CD14-positive monocyte (primary cell): ENCODE data around the gene MACROD2. TPM values are rescaled to one million over a fixed set of nuclear protein-coding genes. Genes with fewer than 3 reads are reported as not detected.

ENCODE experiments used
- DNase-seq, 3 donors: peaks; one replicate each; pipeline ENCODE4 v3.0.0-alpha.2; 2011 to 2022
- H2AFZ ChIP-seq: 2 replicates; pipeline ENCODE4 v1.6.0; 2012; ENCODE audit warnings: mild to moderate bottlenecking, low read depth, low read length, inconsistent platforms; ENCODE audit not compliant: insufficient read depth, poor library complexity, severe bottlenecking
- H3K27ac ChIP-seq, 2 donors: 1 replicate in 1 of 2; 2 replicates in 1 of 2; pipeline ENCODE4 v1.5.1; 2012 to 2013; ENCODE audit warnings: low read length in 2 of 2, control low read depth in 1 of 2, inconsistent platforms in 1 of 2, low read depth in 1 of 2, mild to moderate bottlenecking in 1 of 2
- H3K27me3 ChIP-seq, 2 donors: one replicate each; pipeline versions ENCODE4 v1.6.0 to v1.6.1; 2011 to 2013; ENCODE audit warnings: low read length in 2 of 2; ENCODE audit not compliant: control insufficient read depth in 2 of 2, insufficient read depth in 2 of 2
- H3K36me3 ChIP-seq, 2 donors: replicated peaks in 1 of 2; 1 replicate in 1 of 2; 2 replicates in 1 of 2; pipeline versions ENCODE4 v1.5.1 to v1.6.1; 2012 to 2013; ENCODE audit warnings: low read length in 2 of 2, control low read depth in 1 of 2, inconsistent platforms in 1 of 2, mild to moderate bottlenecking in 1 of 2; ENCODE audit not compliant: insufficient read depth in 2 of 2, control insufficient read depth in 1 of 2
- H3K4me1 ChIP-seq, 2 donors: 1 replicate in 1 of 2; 2 replicates in 1 of 2; pipeline versions ENCODE4 v1.5.1 to v1.6.1; 2012 to 2013; ENCODE audit warnings: low read length in 2 of 2, control low read depth in 1 of 2, inconsistent platforms in 1 of 2, mild to moderate bottlenecking in 1 of 2, moderate library complexity in 1 of 2; ENCODE audit not compliant: insufficient read depth in 2 of 2, control insufficient read depth in 1 of 2
- H3K4me2 ChIP-seq: replicated peaks from 2 replicates; pipeline ENCODE3; 2012; ENCODE audit warnings: low read length, moderate library complexity, mild to moderate bottlenecking; ENCODE audit not compliant: poor library complexity, severe bottlenecking; ENCODE audit errors: extremely low read depth
- H3K4me3 ChIP-seq, 3 experiments: fragments of 200-600 bp in 1 of 3; sonication (generic) in 1 of 3; replicated peaks in 1 of 3; 1 replicate in 2 of 3; 2 replicates in 1 of 3; pipeline ENCODE4 v1.5.1; 2011 to 2013; ENCODE audit warnings: low read length in 3 of 3, mild to moderate bottlenecking in 3 of 3, control low read depth in 2 of 3, low read depth in 2 of 3, inconsistent platforms in 1 of 3, moderate library complexity in 1 of 3
- H3K79me2 ChIP-seq: 2 replicates; pipeline ENCODE4 v1.6.0; 2012; ENCODE audit warnings: mild to moderate bottlenecking, control low read depth, inconsistent platforms, low read length, moderate library complexity; ENCODE audit not compliant: insufficient read depth
- H3K9ac ChIP-seq: 2 replicates; pipeline ENCODE4 v1.6.0; 2017; ENCODE audit warnings: low read length, mild to moderate bottlenecking; ENCODE audit not compliant: insufficient read depth, poor library complexity, severe bottlenecking
- H3K9me3 ChIP-seq, 2 donors: replicated peaks in 1 of 2; 1 replicate in 1 of 2; 2 replicates in 1 of 2; pipeline versions ENCODE4 v1.5.1 to v1.6.1; 2012 to 2013; ENCODE audit warnings: low read length in 2 of 2, control low read depth in 1 of 2; ENCODE audit not compliant: control insufficient read depth in 1 of 2, insufficient read depth in 1 of 2
- H4K20me1 ChIP-seq: 2 replicates; pipeline ENCODE4 v1.6.0; 2012; ENCODE audit warnings: mild to moderate bottlenecking, low read length, control low read depth, moderate library complexity; ENCODE audit not compliant: insufficient read depth
- H3K27ac Mint-ChIP-seq, 7 donors: one replicate each; pipeline ENCODE4 v1.8.0; 2020; ENCODE audit warnings: mild to moderate bottlenecking in 7 of 7, mixed read lengths in 7 of 7, moderate library complexity in 6 of 7, inconsistent platforms in 2 of 7
- H3K27me3 Mint-ChIP-seq, 3 donors: one replicate each; pipeline ENCODE4 v1.8.0; 2021 to 2022; ENCODE audit warnings: low read depth in 3 of 3, mild to moderate bottlenecking in 3 of 3, mixed read lengths in 3 of 3, moderate library complexity in 3 of 3, inconsistent platforms in 1 of 3
- H3K36me3 Mint-ChIP-seq, 2 donors: one replicate each; pipeline ENCODE4 v1.8.0; 2020; ENCODE audit warnings: mixed read lengths in 2 of 2, inconsistent platforms in 1 of 2, mild to moderate bottlenecking in 1 of 2
- H3K4me1 Mint-ChIP-seq: one replicate; pipeline ENCODE4 v1.8.0; 2020; ENCODE audit warnings: mild to moderate bottlenecking, mixed read lengths
- H3K4me3 Mint-ChIP-seq, 2 donors: one replicate each; pipeline ENCODE4 v1.8.0; 2020; ENCODE audit warnings: mild to moderate bottlenecking in 2 of 2, mixed read lengths in 2 of 2, moderate library complexity in 1 of 2
- H3K9me3 Mint-ChIP-seq, 7 donors: one replicate each; pipeline ENCODE4 v1.8.0; 2020 to 2022; ENCODE audit warnings: mixed read lengths in 7 of 7, mild to moderate bottlenecking in 6 of 7, moderate library complexity in 6 of 7, inconsistent platforms in 2 of 7
- CTCF ChIP-seq: fragments of 200-600 bp; IDR thresholded peaks from one replicate; pipeline ENCODE4 v1.8.0; 2022; ENCODE audit warnings: antibody characterized with exemption, mild to moderate bottlenecking
- WGBS: methylation state at CpG from one replicate; pipeline ENCODE4 v1.1.5; 2013; ENCODE audit warnings: missing lambda C conversion rate; ENCODE audit not compliant: insufficient coverage; 5-methylcytosine and 5-hydroxymethylcytosine counted together
- intact Hi-C, 2 donors: fragments of 100-400 bp; cut with micrococcal nuclease; formaldehyde crosslinking; loops; one replicate each; pipeline versions ENCODE4 v1.15.0 to v1.15.1; 2023
- polyA plus RNA-seq, 3 donors: library from polyadenylated mRNA; depleted of rRNA in 1 of 3; unstranded in 2 of 3; stranded (reverse) in 1 of 3; fragments of 300-500 nt in 2 of 3; fragments of >200 nt in 1 of 3; fragmentation: Illumina TruSeq in 2 of 3; gene quantifications; 1 replicate in 2 of 3; 2 replicates in 1 of 3; pipeline ENCODE4 v1.2.3, GENCODE V29; 2012 to 2021

MACROD2 gene
- polyA plus RNA-seq, 3 donors = 0.23 TPM; not detected in 2

- Histone ChIP-seq H3K4me1 (peaks cover 0 to 4% of the 10 kb centered on the region in 2 donors), H3K9ac (no peak overlapping the region), H3K9me3 (no peaks in the 10 kb centered on the region), H4K20me1 (no peaks in the 10 kb centered on the region), H3K36me3 (no peaks in the 10 kb centered on the region), H3K79me2 (no peaks in the 10 kb centered on the region), H3K4me3 (no peak overlapping the region), H2AFZ (no peak overlapping the region), H3K27me3 (no peaks in the 10 kb centered on the region), H3K4me2 (no peak overlapping the region), H3K27ac (no peak overlapping the region)
- Mint-ChIP-seq H3K27ac (no peak overlapping the region), H3K36me3 (no peaks in the 10 kb centered on the region), H3K9me3 (peaks cover 3 to 7% (median 5%) of the 10 kb centered on the region in 7 donors), H3K27me3 (no peaks in the 10 kb centered on the region), H3K4me1 (no peaks in the 10 kb centered on the region), H3K4me3 (no peak overlapping the region)
- intact Hi-C loops = no loop called here
- 100% methylated on average over 1 of the region's 5 CpGs for WGBS
- no peak for TF ChIP-seq CTCF
- DNase-seq = no peak
These were observed 1481.5 kb downstream of the MACROD2 start for GRCh38 chr20:15476781-15477180.

GRCh38 chr20:15482525-15482924 is 1487.2 kb downstream of the MACROD2 start:
- Histone ChIP-seq H3K9me3 (no peaks in the 10 kb centered on the region), H3K4me2 (no peak overlapping the region), H3K9ac (no peak overlapping the region), H3K27me3 (no peaks in the 10 kb centered on the region), H3K27ac (no peak overlapping the region), H3K36me3 (no peaks in the 10 kb centered on the region), H3K4me1 (no peaks in the 10 kb centered on the region), H2AFZ (no peak overlapping the region), H3K4me3 (no peak overlapping the region), H4K20me1 (no peaks in the 10 kb centered on the region), H3K79me2 (no peaks in the 10 kb centered on the region)
- no peak for TF ChIP-seq CTCF
- DNase-seq = no peak
- no peaks in the 10 kb centered on the region for H3K4me1 Mint-ChIP-seq
- no peak overlapping the region for H3K27ac Mint-ChIP-seq
- H3K9me3 Mint-ChIP-seq = peaks cover 0 to 11% (median 5%) of the 10 kb centered on the region in 7 donors
- no peak overlapping the region for H3K4me3 Mint-ChIP-seq
- intact Hi-C loops = no loop called here
- no peaks in the 10 kb centered on the region for H3K36me3 Mint-ChIP-seq
- WGBS = 83% methylated on average over 2 of the region's 3 CpGs
- H3K27me3 Mint-ChIP-seq = no peaks in the 10 kb centered on the region
